Measurements from ENCODE around the gene SEC61A1.

SEC61A1 gene

DNA sequence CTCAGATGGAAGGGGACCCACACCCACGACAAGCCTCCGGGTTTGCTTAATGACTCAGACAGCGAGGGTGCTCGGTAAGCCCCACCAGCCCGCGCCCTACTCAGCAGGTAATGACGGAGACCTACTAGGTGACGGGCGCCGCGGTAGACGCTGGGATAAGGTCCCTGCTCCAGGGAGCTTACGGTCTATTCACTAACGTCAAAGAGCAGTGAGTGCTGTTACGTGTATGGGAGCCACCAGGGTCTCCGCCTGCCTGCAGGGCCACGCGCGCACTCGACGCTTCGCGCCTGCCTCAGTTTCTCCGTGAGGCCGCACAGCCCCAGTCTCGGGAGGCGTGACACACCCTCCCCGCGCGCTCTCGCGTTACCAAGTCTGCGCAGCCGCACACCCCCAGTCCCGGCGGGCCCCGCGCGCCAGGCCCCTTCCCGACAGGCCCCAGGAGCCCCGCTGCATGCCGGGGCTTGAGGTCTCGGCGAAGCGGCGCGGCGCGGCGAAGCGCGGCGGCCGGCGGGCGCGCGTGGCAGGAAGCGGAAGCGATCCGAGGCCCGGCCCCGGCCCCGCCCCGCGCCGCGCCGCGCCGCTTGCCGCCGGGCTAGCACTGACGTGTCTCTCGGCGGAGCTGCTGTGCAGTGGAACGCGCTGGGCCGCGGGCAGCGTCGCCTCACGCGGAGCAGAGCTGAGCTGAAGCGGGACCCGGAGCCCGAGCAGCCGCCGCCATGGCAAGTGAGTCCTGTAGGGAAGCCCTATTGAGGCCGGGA, at the start of gene SEC61A1:
Gene SEC61A1 (plus strand): TSS at position 601 of the 758 bp plus-strand sequence. CDS start 116 bp downstream, at position 717.
- DNase-seq (ENCODE audit: low read depth) = peak; percentile 95

GRCh38 chr3:128004661-128005060, 47.6 kb upstream of the SEC61A1 start:
- no peak for DNase-seq (ENCODE audit: low read depth)

DNA sequence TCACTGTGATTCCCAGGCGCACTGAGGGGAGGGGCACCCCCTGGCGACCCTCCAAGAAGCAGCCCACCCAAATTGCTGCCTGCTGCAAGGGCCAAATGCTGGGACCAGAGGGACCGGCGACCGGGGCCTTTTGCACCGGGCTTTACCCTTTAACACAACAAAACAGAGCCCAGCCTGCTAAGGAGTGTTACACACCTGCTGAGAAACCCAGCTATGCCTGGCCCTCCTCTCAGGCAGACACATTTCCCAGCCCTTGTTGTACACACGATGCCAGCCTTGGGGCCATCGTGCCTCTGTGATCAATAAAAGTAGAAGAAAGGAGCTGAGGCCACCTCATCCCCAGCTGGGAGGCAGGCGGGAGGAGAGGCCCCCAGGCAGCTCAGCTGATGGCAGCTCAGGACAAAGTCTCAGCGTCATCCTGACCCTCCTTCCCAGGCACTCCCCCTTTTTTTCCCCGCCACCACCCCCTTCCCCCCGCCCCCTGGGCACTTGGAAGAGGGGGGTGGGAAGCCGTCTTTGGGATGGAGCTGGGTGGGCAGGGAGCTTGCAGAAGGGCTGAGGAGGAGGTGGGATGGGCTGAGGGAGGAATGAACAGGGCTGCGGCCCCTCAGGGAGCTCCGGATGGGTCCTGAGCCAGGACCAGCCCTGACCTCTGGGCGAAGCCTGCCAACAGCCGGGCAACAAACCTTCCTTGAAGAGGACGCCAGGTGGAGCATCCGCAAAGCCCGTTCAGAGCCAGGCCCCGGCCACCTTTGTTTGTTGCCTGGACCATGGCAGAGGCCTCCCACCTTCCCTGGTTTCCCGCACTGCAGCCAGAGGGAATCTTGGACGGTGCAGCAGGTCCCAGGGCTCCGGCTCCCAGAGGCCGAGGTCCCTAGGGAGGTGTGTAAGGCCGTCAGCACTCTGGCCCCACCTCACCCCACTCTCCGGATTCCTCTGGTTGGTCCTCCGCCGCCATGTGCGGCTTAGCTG, 45.9 kb upstream of the SEC61A1 start:
- DNase-seq (ENCODE audit: low read depth) = no peak

- DNase-seq (ENCODE audit: low read depth) = no peak
Observed at GRCh38 chr3:128007033-128007424, 45.2 kb upstream of the SEC61A1 start.

- DNase-seq (ENCODE audit: low read depth) = peak; percentile 38
Observed at GRCh38 chr3:128009952-128010846, 42.0 kb upstream of the SEC61A1 start.

- peak; percentile 20 for DNase-seq (ENCODE audit: low read depth)
Observed at GRCh38 chr3:128011140-128011539, 41.1 kb upstream of the SEC61A1 start.

- no peak for DNase-seq (ENCODE audit: low read depth)
Observed at GRCh38 chr3:128012050-128012449, 40.2 kb upstream of the SEC61A1 start.

DNA sequence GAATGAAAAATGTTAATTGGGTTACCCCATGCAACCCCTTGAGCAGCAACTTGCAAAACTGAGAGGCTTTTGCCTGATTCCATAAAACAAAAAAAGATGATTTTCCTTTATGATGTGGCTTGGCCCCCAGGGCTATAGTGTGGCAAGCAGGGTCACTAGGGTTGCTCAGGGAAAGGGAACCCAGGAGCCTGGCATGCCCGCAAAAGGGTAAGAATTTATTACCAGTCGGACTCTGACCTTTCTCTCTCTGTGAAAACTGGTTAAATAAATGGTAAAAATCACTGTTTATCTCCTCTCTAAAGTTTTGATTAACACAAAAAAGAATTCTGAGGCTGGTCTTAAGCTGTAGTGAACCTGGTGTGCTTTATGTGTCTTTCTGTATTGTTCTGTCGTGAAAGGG, 37.7 kb upstream of the SEC61A1 start:
- no peak for DNase-seq (ENCODE audit: low read depth)

DNA sequence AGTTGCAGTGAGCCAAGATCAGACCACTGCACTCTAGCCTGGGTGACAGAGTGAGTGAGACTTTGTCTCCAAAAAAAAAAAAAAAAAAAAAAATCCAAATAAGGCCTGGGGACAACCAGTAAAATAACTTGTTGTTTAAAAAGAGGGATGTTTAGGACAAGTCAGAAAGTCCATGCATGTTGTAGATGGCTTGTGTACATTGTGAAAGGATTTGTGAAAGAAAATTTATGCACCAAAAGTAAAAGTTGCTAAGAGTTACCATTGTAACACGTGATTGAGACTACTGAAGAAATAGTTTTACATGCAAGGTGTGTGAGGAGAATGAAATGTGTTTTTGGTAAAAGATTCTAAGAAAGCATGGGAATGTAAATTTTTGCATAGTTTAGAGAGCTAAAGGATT, 35.7 kb upstream of the SEC61A1 start:
- DNase-seq (ENCODE audit: low read depth) = no peak

GRCh38 chr3:128021768-128022372, 30.4 kb upstream of the SEC61A1 start:
- no peak for DNase-seq (ENCODE audit: low read depth)

- peak; percentile 4 for DNase-seq (ENCODE audit: low read depth)
Observed at GRCh38 chr3:128033102-128033501, 19.1 kb upstream of the SEC61A1 start.

GRCh38 chr3:128036119-128036518, 16.1 kb upstream of the SEC61A1 start:
- no peak for DNase-seq (ENCODE audit: low read depth)

DNA sequence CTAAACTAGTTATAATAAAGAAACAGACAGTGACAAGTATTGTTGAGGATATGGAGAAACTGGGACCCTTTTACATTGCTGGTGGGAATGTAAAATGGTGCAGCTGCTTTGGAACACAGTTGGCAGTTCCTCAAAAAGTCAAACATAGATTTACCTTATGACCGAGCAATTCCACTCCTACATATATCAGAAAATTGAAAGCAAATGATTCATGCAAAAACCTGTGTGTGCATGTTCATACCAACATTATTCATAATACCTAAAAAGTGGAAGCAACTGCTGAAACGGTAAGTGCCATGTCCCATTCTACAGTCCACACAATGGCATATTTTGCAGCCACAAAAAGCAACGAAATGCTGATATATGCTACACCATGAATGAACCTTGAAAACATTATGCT, 12.2 kb upstream of the SEC61A1 start:
- no peak for DNase-seq (ENCODE audit: low read depth)

DNA sequence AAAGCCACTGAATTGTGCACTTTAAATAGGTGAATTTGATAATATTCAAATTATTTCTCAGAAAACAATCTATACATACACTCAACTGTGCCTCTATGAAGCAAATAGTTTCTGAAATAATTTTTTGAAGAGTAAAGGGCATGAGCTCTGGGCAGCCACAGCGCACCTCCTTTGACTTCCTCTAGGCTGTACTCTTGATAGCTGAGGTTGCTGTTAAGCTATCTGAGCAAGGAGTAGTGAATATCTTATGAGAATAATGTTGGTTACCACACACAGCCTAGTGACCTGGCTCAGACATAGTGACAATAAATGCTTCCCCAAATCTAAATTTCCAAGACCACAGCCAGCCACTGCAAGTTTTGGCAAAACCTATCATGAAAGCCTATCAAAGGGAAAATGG, 11.6 kb upstream of the SEC61A1 start:
- no peak for DNase-seq (ENCODE audit: low read depth)

GRCh38 chr3:128041344-128041743, 10.9 kb upstream of the SEC61A1 start:
- no peak for DNase-seq (ENCODE audit: low read depth)

- DNase-seq (ENCODE audit: low read depth) = peak; percentile 33
Observed at GRCh38 chr3:128050597-128050996, 1.6 kb upstream of the SEC61A1 start.

GRCh38 chr3:128051459-128051836, 789 bp upstream of the SEC61A1 start:
- peak; percentile 39 for DNase-seq (ENCODE audit: low read depth)

DNA sequence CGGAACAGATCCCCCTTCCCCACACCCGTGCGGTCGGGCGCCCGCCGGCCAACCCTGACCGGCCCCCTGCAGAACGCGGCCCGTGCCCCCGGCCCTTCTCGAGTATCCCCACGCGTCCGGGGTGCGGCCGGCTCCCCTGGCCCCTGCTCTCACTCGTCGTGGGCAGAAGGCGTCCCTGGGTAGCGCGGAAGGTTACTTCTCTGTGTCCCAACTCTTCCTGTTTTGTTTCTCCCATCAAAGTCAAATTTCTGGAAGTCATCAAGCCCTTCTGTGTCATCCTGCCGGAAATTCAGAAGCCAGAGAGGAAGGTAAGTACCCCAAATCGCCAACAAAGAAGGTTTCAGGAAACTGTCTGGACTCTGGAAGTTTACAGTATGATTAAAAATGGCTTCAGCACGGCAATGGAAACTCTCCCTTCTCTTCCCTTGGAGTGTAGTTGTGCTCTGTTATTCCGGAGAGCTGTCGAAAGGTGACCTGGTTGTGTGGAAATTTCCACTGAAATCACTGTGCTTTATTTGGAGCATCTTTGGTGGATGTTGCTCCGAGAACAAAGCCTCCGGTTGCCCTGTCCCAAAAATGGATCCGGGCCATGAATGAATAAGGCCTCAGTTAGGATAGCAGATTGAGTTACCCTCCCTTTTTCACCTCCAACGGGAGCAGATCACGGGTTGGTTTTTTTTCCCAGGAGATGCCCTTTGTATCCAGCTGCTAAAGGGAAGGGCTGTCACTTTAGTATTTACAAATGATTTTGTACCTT, 536 bp downstream of the SEC61A1 start:
- DNase-seq (ENCODE audit: low read depth) = peak; percentile 34

- no peak for DNase-seq (ENCODE audit: low read depth)
Observed at GRCh38 chr3:128053614-128054013, 1.4 kb downstream of the SEC61A1 start.

- peak; percentile 84 for DNase-seq (ENCODE audit: low read depth)
Observed at GRCh38 chr3:128054367-128054766, 2.1 kb downstream of the SEC61A1 start.

DNA sequence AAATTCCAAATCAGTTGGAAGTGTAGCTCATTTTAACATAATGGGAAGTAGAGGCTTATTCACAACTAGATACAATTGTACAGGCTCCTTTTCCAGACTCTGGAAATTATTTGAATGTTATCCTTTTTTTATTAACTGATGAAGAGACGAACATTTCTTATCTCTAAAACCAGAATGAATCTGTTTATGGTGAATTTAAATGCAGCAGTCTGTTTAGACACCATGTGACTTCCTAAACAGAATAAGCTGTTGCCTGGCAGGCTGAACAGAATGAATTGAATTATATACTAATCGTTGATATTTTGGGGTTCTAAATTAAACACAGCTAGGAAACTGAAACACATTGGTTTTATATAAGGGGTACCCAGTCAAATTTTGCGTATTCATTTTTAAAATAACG, 4.0 kb downstream of the SEC61A1 start:
- DNase-seq (ENCODE audit: low read depth) = no peak
